ENCODE measurements around the gene ITPRIPL2. TPM values are rescaled to one million over a fixed set of nuclear protein-coding genes. Genes with fewer than 3 reads are reported as not detected.

ITPRIPL2 gene
- total and polyA plus RNA-seq, 2 of the 13 experiments (the other 11 are each of a cell fraction or from before 2014, with no cell fraction given), result 5.9 to 12.6 TPM

DNA sequence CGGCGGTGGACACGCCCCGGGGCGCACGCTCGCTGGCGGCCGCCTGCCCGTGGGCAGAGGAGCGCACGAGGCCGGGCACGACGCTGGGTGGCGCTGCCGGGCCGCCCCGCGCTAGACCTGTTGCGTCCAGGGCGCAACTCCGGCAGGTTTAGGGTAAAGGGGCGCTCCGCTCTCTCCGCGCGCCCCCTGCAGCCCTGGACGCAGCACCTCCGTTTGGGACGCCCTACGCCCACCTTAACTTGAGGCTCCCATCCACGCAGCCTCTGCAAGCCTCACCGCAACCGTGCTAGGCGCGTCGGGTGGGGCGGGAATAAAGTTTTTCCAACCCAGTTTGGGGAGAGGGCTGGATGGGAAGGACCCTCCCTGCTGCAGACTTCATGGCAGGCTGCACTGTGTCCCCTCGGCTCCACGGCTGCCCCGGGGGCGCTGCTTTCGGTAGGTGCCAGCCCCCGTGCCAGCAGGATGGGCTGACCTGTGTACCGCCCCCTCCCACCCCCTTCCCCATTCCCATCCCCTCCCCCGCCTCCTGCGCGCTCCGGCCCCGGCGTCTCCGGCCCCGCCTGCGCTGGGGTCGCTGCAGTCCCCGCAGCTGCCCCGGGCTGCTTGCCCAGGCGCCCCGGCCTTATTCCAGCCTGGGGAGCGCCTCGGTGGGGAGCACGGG is 54.1 kb downstream of the ITPRIPL2 start, which contains the start of gene SYT17 (continued):
- TF ChIP-seq, protein P1, sequence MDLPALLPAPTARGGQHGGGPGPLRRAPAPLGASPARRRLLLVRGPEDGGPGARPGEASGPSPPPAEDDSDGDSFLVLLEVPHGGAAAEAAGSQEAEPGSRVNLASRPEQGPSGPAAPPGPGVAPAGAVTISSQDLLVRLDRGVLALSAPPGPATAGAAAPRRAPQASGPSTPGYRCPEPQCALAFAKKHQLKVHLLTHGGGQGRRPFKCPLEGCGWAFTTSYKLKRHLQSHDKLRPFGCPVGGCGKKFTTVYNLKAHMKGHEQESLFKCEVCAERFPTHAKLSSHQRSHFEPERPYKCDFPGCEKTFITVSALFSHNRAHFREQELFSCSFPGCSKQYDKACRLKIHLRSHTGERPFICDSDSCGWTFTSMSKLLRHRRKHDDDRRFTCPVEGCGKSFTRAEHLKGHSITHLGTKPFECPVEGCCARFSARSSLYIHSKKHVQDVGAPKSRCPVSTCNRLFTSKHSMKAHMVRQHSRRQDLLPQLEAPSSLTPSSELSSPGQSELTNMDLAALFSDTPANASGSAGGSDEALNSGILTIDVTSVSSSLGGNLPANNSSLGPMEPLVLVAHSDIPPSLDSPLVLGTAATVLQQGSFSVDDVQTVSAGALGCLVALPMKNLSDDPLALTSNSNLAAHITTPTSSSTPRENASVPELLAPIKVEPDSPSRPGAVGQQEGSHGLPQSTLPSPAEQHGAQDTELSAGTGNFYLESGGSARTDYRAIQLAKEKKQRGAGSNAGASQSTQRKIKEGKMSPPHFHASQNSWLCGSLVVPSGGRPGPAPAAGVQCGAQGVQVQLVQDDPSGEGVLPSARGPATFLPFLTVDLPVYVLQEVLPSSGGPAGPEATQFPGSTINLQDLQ (CRISPR knock-in tag; IDR thresholded peaks at IDR 0.05), result no peak
- TF ChIP-seq RBM39 (IDR thresholded peaks at IDR 0.05; ENCODE audit: low read depth, low read length, poor library complexity, severe bottlenecking) (no peak), SMAD3 (CRISPR knock-in tag; IDR thresholded peaks at IDR 0.05) (no peak), ZFY (CRISPR knock-in tag; IDR thresholded peaks at IDR 0.05) (peak; percentile 42; the same call in 1 of the 2 replicates), NBN (conservative IDR thresholded peaks at IDR 0.05) (no peak), RNF2 (conservative IDR thresholded peaks at IDR 0.05; ENCODE audit: low read depth) (peak; percentile 58; the same call in 1 of the 2 replicates), RARG (CRISPR knock-in tag; IDR thresholded peaks at IDR 0.05; ENCODE audit: low read depth) (no peak), ZNF264 (CRISPR knock-in tag; IDR thresholded peaks at IDR 0.05) (no peak), ZNF558 (CRISPR knock-in tag; IDR thresholded peaks at IDR 0.05; ENCODE audit: borderline replicate concordance) (no peak; the same call in 1 of the 2 replicates), ATF7-NPFF (CRISPR knock-in tag; IDR thresholded peaks at IDR 0.05; ENCODE audit: low read depth) (peak; percentile 75; the same call in 1 of the 2 replicates)
- TF ChIP-seq, protein P2, sequence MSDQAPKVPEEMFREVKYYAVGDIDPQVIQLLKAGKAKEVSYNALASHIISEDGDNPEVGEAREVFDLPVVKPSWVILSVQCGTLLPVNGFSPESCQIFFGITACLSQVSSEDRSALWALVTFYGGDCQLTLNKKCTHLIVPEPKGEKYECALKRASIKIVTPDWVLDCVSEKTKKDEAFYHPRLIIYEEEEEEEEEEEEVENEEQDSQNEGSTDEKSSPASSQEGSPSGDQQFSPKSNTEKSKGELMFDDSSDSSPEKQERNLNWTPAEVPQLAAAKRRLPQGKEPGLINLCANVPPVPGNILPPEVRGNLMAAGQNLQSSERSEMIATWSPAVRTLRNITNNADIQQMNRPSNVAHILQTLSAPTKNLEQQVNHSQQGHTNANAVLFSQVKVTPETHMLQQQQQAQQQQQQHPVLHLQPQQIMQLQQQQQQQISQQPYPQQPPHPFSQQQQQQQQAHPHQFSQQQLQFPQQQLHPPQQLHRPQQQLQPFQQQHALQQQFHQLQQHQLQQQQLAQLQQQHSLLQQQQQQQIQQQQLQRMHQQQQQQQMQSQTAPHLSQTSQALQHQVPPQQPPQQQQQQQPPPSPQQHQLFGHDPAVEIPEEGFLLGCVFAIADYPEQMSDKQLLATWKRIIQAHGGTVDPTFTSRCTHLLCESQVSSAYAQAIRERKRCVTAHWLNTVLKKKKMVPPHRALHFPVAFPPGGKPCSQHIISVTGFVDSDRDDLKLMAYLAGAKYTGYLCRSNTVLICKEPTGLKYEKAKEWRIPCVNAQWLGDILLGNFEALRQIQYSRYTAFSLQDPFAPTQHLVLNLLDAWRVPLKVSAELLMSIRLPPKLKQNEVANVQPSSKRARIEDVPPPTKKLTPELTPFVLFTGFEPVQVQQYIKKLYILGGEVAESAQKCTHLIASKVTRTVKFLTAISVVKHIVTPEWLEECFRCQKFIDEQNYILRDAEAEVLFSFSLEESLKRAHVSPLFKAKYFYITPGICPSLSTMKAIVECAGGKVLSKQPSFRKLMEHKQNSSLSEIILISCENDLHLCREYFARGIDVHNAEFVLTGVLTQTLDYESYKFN (CRISPR knock-in tag; conservative IDR thresholded peaks at IDR 0.05), result no peak
- TF ChIP-seq, protein P3, sequence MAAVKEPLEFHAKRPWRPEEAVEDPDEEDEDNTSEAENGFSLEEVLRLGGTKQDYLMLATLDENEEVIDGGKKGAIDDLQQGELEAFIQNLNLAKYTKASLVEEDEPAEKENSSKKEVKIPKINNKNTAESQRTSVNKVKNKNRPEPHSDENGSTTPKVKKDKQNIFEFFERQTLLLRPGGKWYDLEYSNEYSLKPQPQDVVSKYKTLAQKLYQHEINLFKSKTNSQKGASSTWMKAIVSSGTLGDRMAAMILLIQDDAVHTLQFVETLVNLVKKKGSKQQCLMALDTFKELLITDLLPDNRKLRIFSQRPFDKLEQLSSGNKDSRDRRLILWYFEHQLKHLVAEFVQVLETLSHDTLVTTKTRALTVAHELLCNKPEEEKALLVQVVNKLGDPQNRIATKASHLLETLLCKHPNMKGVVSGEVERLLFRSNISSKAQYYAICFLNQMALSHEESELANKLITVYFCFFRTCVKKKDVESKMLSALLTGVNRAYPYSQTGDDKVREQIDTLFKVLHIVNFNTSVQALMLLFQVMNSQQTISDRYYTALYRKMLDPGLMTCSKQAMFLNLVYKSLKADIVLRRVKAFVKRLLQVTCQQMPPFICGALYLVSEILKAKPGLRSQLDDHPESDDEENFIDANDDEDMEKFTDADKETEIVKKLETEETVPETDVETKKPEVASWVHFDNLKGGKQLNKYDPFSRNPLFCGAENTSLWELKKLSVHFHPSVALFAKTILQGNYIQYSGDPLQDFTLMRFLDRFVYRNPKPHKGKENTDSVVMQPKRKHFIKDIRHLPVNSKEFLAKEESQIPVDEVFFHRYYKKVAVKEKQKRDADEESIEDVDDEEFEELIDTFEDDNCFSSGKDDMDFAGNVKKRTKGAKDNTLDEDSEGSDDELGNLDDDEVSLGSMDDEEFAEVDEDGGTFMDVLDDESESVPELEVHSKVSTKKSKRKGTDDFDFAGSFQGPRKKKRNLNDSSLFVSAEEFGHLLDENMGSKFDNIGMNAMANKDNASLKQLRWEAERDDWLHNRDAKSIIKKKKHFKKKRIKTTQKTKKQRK (IDR thresholded peaks at IDR 0.05; ENCODE audit: low read length), result no peak

Data from HepG2 (cell line).